Glomerular visceral epithelial cell (primary cell): ENCODE measurements around the gene CCDC7.
A peak's percentile ranks its signal among the peaks of the same experiment; 100 is the strongest.
"Not testable (repeated sequence)": the region's sequence is repeated elsewhere in the genome, so short reads cannot be mapped to it uniquely, and the experiment has no call there.

Experiments used
- DNase-seq: peaks from one replicate; pipeline ENCODE4 v3.0.0-alpha.2; 2016; ENCODE audit errors: extremely low spot score

The CCDC7 gene

GRCh38 chr10:32562695-32563094 lies 116.8 kb downstream of the CCDC7 start:
- not testable (repeated sequence) for DNase-seq

- no peak for DNase-seq
Observed at GRCh38 chr10:32577448-32577847, 131.5 kb downstream of the CCDC7 start.

GRCh38 chr10:32582946-32583345 lies 137.0 kb downstream of the CCDC7 start:
- no peak for DNase-seq

GRCh38 chr10:32598022-32598421 lies 152.1 kb downstream of the CCDC7 start:
- not testable (repeated sequence) for DNase-seq

GRCh38 chr10:32600317-32600716 lies 154.4 kb downstream of the CCDC7 start:
- no peak for DNase-seq

GRCh38 chr10:32601562-32601961 lies 155.6 kb downstream of the CCDC7 start:
- DNase-seq: not testable (repeated sequence)

- DNase-seq: no peak
Observed at GRCh38 chr10:32605787-32606186, 159.8 kb downstream of the CCDC7 start.

- not testable (repeated sequence) for DNase-seq
Observed at GRCh38 chr10:32610543-32610942, 164.6 kb downstream of the CCDC7 start.

- DNase-seq: no peak
Observed at GRCh38 chr10:32616438-32616837, 170.5 kb downstream of the CCDC7 start.

- DNase-seq: no peak
Observed at GRCh38 chr10:32618482-32618881, 172.5 kb downstream of the CCDC7 start.

GRCh38 chr10:32621969-32622368 lies 176.0 kb downstream of the CCDC7 start:
- no peak for DNase-seq

GRCh38 chr10:32622409-32622808 lies 176.5 kb downstream of the CCDC7 start:
- no peak for DNase-seq

- no peak for DNase-seq
Observed at GRCh38 chr10:32627183-32627582, 181.2 kb downstream of the CCDC7 start.

GRCh38 chr10:32629910-32630309 lies 184.0 kb downstream of the CCDC7 start:
- no peak for DNase-seq

- no peak for DNase-seq
Observed at GRCh38 chr10:32646535-32646934, 200.6 kb downstream of the CCDC7 start.

- peak; percentile 47 for DNase-seq
Observed at GRCh38 chr10:32650246-32650655, 204.3 kb downstream of the CCDC7 start.

GRCh38 chr10:32657430-32657829 lies 211.5 kb downstream of the CCDC7 start:
- DNase-seq: not testable (repeated sequence)

- DNase-seq: no peak
Observed at GRCh38 chr10:32661346-32661745, 215.4 kb downstream of the CCDC7 start.

- DNase-seq: no peak
Observed at GRCh38 chr10:32680803-32681557, 235.0 kb downstream of the CCDC7 start.

- DNase-seq: no peak
Observed at GRCh38 chr10:32684291-32684690, 238.4 kb downstream of the CCDC7 start.

GRCh38 chr10:32687116-32687515 lies 241.2 kb downstream of the CCDC7 start:
- no peak for DNase-seq

- DNase-seq: no peak
Observed at GRCh38 chr10:32687546-32687945, 241.6 kb downstream of the CCDC7 start.

GRCh38 chr10:32692174-32692573 lies 246.2 kb downstream of the CCDC7 start:
- peak; percentile 87 for DNase-seq

- DNase-seq: no peak
Observed at GRCh38 chr10:32693441-32693979, 247.6 kb downstream of the CCDC7 start.
